Measurements from ENCODE around the gene OR2M2. TPM values are rescaled to one million over a fixed set of nuclear protein-coding genes. Genes with fewer than 3 reads are reported as not detected.

The OR2M2 gene
- total RNA-seq, result not detected
- 0 reads per million in 2 donors for total RNA-seq

DNA sequence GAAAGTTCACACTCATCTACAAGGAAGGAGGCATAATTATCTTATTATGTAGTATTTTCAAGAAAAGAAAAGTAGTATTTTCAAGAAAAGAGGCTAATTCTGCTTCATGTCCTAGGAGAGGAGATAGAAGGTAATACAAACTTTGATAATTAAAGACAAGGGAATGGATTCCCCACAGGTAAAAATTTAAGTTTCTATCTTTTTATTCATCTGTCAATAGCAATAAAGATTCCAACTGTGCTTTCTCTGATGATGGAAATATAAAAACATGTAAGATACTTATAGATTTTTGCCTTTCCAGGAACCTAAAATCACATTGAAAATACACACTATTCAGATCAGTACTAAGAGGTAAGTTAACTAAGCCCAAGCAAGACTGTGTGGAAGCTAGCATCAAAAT, at the start of gene OR2M2:
Gene OR2M2, plus strand, starts transcription at position 301 of the 400 bp plus-strand sequence. CDS start 5,165 bp downstream, outside the sequence.
- no peaks in the 10 kb centered on the region for H3K9me3 ChIP-seq (ENCODE audit: control insufficient read depth, low read length, poor library complexity, severe bottlenecking)
- no peak within 1 kb of the TSS for H3K4me3 Mint-ChIP-seq
- H3K4me1 Mint-ChIP-seq, result no peaks in the 10 kb centered on the region
- ATAC-seq (no peak), DNase-seq (no peak)
- no peaks in the 10 kb centered on the region for H3K27me3 Mint-ChIP-seq
- no peaks in the 10 kb centered on the region for H3K36me3 Mint-ChIP-seq (ENCODE audit: low read depth)
- no peak within 1 kb of the TSS for H3K27ac Mint-ChIP-seq

GRCh38 chr1:248127653-248128052, 47.0 kb upstream of the OR2M2 start:
- Mint-ChIP-seq H3K36me3 (ENCODE audit: low read depth) (no peaks in the 10 kb centered on the region), H3K4me1 (no peaks in the 10 kb centered on the region), H3K27ac (no peak overlapping the region), H3K27me3 (no peaks in the 10 kb centered on the region), H3K4me3 (no peak overlapping the region)
- ATAC-seq, result no peak
- no peak for DNase-seq
- H3K9me3 ChIP-seq (ENCODE audit: control insufficient read depth, low read length, poor library complexity, severe bottlenecking), result no peaks in the 10 kb centered on the region

- Mint-ChIP-seq H3K27me3 (no peaks in the 10 kb centered on the region), H3K36me3 (ENCODE audit: low read depth) (no peaks in the 10 kb centered on the region), H3K27ac (no peak overlapping the region), H3K4me3 (no peak overlapping the region), H3K4me1 (no peaks in the 10 kb centered on the region)
- H3K9me3 ChIP-seq (ENCODE audit: control insufficient read depth, low read length, poor library complexity, severe bottlenecking), result no peaks in the 10 kb centered on the region
- no peak for ATAC-seq
- DNase-seq, result no peak
These were observed 37.8 kb upstream of the OR2M2 start for GRCh38 chr1:248136811-248137210.

GRCh38 chr1:248140846-248141245, 33.8 kb upstream of the OR2M2 start:
- no peaks in the 10 kb centered on the region for H3K4me1 Mint-ChIP-seq
- no peaks in the 10 kb centered on the region for H3K36me3 Mint-ChIP-seq (ENCODE audit: low read depth)
- no peak overlapping the region for H3K27ac Mint-ChIP-seq

DNA sequence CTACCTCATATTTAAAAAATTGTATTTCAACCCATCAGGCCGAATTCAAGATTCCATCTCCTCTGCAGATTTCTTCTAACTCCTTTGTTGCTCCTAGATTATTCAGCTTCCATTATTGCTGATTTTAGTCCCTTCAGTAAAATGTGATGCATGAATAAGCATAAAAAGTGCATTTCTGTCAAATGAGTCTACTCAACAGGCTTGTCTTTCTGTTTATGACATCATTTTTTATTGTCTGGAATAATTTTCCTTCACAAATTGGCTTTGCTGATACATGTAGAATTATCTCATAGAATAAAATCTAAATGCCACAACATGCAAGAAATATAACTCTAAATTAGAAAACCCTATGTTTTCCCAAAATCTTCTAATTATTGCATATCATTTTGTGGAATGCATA, 31.3 kb upstream of the OR2M2 start:
- H3K27me3 Mint-ChIP-seq, result no peaks in the 10 kb centered on the region
- no peaks in the 10 kb centered on the region for H3K36me3 Mint-ChIP-seq (ENCODE audit: low read depth)
- ATAC-seq, result no peak
- no peaks in the 10 kb centered on the region for H3K4me1 Mint-ChIP-seq
- no peak for DNase-seq
- no peak overlapping the region for H3K4me3 Mint-ChIP-seq
- H3K9me3 ChIP-seq (ENCODE audit: control insufficient read depth, low read length, poor library complexity, severe bottlenecking), result no peaks in the 10 kb centered on the region
- no peak overlapping the region for H3K27ac Mint-ChIP-seq

More at GRCh38 chr1:248140846-248141245, 33.8 kb upstream of the OR2M2 start:
- no peaks in the 10 kb centered on the region for H3K27me3 Mint-ChIP-seq
- DNase-seq (no peak), ATAC-seq (no peak)
- no peak overlapping the region for H3K4me3 Mint-ChIP-seq
- H3K9me3 ChIP-seq (ENCODE audit: control insufficient read depth, low read length, poor library complexity, severe bottlenecking), result no peaks in the 10 kb centered on the region

- Mint-ChIP-seq H3K4me3 (no peak within 1 kb of the TSS), H3K36me3 (ENCODE audit: low read depth) (no peaks in the 10 kb centered on the region), H3K27me3 (no peaks in the 10 kb centered on the region), H3K4me1 (no peaks in the 10 kb centered on the region), H3K27ac (no peak within 1 kb of the TSS)
- DNase-seq, result no peak
- no peaks in the 10 kb centered on the region for H3K9me3 ChIP-seq (ENCODE audit: control insufficient read depth, low read length, poor library complexity, severe bottlenecking)
- ATAC-seq, result no peak
These were observed 30.0 kb upstream of the OR2M2 start, which contains the start of gene OR2M5 for GRCh38 chr1:248144513-248145198. Gene OR2M5 (plus strand): TSS chr1:248145148. CDS start chr1:248145148, 0 bp downstream.

DNA sequence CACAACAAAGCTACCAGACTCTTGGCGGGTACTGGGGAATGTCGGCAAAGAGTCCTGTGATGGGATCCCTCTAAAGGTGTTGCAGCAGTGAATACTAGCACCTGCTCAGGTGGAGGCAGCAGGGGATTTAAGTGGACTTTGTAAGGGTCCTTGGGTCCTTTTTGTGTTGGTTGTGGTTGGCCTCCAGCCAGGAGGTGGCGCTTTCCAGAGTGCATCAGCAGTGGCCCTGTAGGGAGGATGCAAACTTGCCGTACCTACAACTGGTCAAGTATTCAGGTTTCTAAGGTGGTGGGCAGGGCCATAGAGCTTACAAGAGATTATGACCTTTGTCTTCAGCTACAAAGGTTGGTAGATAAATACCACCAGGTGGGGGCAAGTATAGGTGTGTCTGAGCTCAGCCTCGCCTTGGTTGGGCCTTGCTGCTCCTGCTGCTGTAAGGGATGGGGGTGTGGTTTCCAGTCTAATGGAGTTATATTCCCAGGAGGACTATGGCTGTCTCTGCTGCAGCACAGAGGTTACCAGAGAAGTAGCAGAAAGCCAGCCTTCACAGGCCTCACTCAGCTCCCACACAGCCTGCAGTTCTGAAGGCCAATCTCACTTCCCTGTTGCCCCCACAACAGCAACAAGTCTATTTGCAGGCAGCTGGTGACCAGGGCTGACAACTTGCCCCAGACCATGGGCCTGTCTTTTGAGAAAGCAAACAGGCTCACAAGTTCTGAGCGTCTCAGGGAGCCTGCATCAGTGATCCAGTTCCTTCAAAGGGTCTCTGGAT, 22.4 kb upstream of the OR2M2 start:
- H3K27ac Mint-ChIP-seq, result no peak overlapping the region
- ATAC-seq (no peak), DNase-seq (no peak)
- H3K9me3 ChIP-seq (ENCODE audit: control insufficient read depth, low read length, poor library complexity, severe bottlenecking), result no peaks in the 10 kb centered on the region
- H3K4me1 Mint-ChIP-seq, result no peaks in the 10 kb centered on the region
- no peak overlapping the region for H3K4me3 Mint-ChIP-seq
- H3K27me3 Mint-ChIP-seq, result no peaks in the 10 kb centered on the region
- H3K36me3 Mint-ChIP-seq (ENCODE audit: low read depth), result no peaks in the 10 kb centered on the region

DNA sequence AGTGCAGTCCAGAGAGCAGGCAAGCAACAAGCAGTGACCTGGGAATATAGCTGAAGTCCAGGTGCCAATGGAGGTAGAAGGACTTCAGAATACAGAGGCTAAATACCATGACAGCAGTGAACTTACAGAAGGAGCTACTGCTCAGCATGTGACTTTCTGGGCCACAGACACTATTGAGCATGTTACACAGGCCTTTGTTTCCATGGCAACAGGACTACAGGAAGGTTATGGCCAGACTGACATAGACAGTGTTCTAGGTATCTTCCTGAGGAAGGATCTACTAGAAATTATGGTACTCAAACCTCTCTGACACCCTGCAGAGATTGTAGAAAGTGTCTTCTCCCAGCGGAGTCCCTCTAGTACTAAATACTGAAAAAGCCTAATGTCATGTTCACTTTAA, 18.7 kb upstream of the OR2M2 start:
- Mint-ChIP-seq H3K27ac (no peak overlapping the region), H3K4me3 (no peak overlapping the region), H3K27me3 (no peaks in the 10 kb centered on the region), H3K4me1 (no peaks in the 10 kb centered on the region), H3K36me3 (ENCODE audit: low read depth) (no peaks in the 10 kb centered on the region)
- no peaks in the 10 kb centered on the region for H3K9me3 ChIP-seq (ENCODE audit: control insufficient read depth, low read length, poor library complexity, severe bottlenecking)
- ATAC-seq (no peak), DNase-seq (no peak)

GRCh38 chr1:248158758-248159157, 15.9 kb upstream of the OR2M2 start:
- ATAC-seq (no peak), DNase-seq (no peak)
- Mint-ChIP-seq H3K4me3 (no peak overlapping the region), H3K27ac (no peak overlapping the region), H3K4me1 (no peaks in the 10 kb centered on the region), H3K27me3 (no peaks in the 10 kb centered on the region), H3K36me3 (ENCODE audit: low read depth) (no peaks in the 10 kb centered on the region)
- H3K9me3 ChIP-seq (ENCODE audit: control insufficient read depth, low read length, poor library complexity, severe bottlenecking), result no peaks in the 10 kb centered on the region

DNA sequence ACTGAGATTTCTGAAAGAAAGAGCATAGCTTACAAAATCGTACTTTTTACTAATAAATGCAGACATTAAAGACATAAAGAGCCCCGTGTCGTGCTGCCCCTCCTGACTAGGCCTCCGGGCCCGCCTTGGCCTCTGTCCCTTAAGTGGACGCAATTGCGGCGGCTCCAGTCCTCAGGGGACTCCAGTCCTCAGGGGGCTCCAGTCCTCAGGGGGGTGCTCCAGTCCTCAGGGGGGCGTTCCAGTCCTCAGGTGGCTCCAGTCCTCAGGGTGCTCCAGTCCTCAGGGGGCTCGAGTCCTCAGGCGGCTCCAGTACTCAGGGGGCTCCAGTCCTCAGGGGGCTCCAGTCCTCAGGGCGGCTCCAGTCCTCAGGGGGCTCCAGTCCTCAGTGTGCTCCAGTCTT, 10.6 kb upstream of the OR2M2 start:
- DNase-seq (no peak), ATAC-seq (no peak)
- H3K4me3 Mint-ChIP-seq, result no peak overlapping the region
- no peaks in the 10 kb centered on the region for H3K36me3 Mint-ChIP-seq (ENCODE audit: low read depth)
- no peak overlapping the region for H3K27ac Mint-ChIP-seq
- H3K4me1 Mint-ChIP-seq, result no peaks in the 10 kb centered on the region
- no peaks in the 10 kb centered on the region for H3K27me3 Mint-ChIP-seq
- no peaks in the 10 kb centered on the region for H3K9me3 ChIP-seq (ENCODE audit: control insufficient read depth, low read length, poor library complexity, severe bottlenecking)

DNA sequence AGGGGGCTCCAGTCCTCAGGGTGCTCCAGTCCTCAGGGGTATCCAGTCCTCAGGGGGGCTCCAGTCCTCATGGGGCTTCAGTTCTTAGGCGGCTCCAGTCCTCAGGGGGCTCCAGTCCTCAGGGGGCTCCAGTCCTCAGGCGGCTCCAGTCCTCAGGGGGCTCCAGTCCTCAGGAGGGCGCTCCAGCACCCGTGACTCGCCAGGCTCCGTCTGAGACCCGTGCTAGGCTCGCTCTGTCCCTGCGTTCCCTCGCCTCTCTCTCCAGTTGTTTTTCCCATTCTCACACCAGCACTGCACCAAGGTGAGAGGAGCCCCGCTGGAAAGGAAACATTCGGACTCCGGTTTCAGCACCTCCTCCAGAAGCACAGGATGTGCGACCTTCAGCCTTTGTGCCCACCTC, 9.4 kb upstream of the OR2M2 start:
- Mint-ChIP-seq H3K4me3 (no peak overlapping the region), H3K27me3 (no peaks in the 10 kb centered on the region), H3K4me1 (no peaks in the 10 kb centered on the region), H3K36me3 (ENCODE audit: low read depth) (no peaks in the 10 kb centered on the region), H3K27ac (no peak overlapping the region)
- no peaks in the 10 kb centered on the region for H3K9me3 ChIP-seq (ENCODE audit: control insufficient read depth, low read length, poor library complexity, severe bottlenecking)
- DNase-seq (no peak), ATAC-seq (no peak)

DNA sequence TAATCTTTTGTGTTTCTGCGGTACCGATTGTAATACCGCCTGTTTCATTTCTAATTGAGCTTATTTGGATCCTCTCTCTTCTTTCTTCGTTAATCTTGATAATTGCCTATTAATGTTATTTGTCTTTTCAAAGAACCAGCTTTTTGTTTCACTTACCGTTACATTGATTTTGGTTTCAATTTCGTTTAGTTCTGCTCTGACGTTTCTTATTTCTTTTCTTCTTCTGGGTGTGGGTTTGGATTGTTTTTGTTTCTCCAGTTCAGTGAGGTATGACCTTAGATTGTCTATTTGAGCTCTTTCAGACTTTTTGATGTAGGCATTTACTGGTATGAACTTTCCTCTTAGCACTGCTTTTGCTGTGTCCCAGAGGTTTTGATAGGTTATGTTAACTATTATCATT, 9.4 kb downstream of the OR2M2 start:
- Mint-ChIP-seq H3K36me3 (ENCODE audit: low read depth) (no peaks in the 10 kb centered on the region), H3K27ac (no peak overlapping the region), H3K4me3 (no peak overlapping the region), H3K27me3 (no peaks in the 10 kb centered on the region), H3K4me1 (no peaks in the 10 kb centered on the region)
- DNase-seq (no peak), ATAC-seq (no peak)
- no peaks in the 10 kb centered on the region for H3K9me3 ChIP-seq (ENCODE audit: control insufficient read depth, low read length, poor library complexity, severe bottlenecking)

- DNase-seq, result no peak
- no peak for ATAC-seq
- Mint-ChIP-seq H3K36me3 (ENCODE audit: low read depth) (no peaks in the 10 kb centered on the region), H3K27me3 (no peaks in the 10 kb centered on the region), H3K4me1 (no peaks in the 10 kb centered on the region), H3K27ac (no peak overlapping the region), H3K4me3 (no peak overlapping the region)
- H3K9me3 ChIP-seq (ENCODE audit: control insufficient read depth, low read length, poor library complexity, severe bottlenecking), result no peaks in the 10 kb centered on the region
These were observed 12.7 kb downstream of the OR2M2 start for GRCh38 chr1:248187363-248187762.

DNA sequence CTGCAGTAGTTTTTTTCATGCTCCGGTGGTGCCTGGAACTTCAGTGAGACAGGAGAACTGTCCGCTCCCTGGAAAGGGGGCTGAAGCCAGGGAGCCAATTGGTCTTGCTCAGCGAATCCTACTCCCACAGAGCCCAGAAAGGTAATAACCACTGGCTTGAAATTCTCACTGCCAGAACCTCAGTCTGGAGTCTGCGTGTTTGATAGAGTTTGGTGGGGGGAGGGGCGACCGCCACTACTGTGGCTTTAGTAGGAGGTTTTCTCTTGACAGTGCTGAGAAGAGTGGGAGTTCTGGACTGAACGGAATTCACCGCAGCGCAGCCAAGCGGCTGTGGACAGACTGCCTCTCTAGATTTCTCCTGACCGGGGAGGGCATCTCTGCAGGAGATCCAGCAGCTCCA, 14.4 kb downstream of the OR2M2 start:
- DNase-seq, result no peak
- no peak overlapping the region for H3K27ac Mint-ChIP-seq
- no peaks in the 10 kb centered on the region for H3K27me3 Mint-ChIP-seq
- H3K4me1 Mint-ChIP-seq, result no peaks in the 10 kb centered on the region
- no peaks in the 10 kb centered on the region for H3K9me3 ChIP-seq (ENCODE audit: control insufficient read depth, low read length, poor library complexity, severe bottlenecking)
- ATAC-seq, result no peak
- no peaks in the 10 kb centered on the region for H3K36me3 Mint-ChIP-seq (ENCODE audit: low read depth)
- no peak overlapping the region for H3K4me3 Mint-ChIP-seq

Data from T-helper 17 cell (primary cell).